PC-3 (cell line): Measurements from ENCODE around the gene FAAH2.

Experiments
- CTCF ChIP-seq: fragments of 300-600 bp; sonication (generic); conservative IDR thresholded peaks from 2 replicates; pipeline ENCODE4 v1.5.1; 2017; ENCODE audit warnings: antibody characterized with exemption, low read depth, mild to moderate bottlenecking, low read length
- EZH2 ChIP-seq: fragments of 300-600 bp; sonication (generic); IDR thresholded peaks from one replicate; pipeline ENCODE4 v1.6.1; 2017; ENCODE audit warnings: antibody characterized with exemption, mild to moderate bottlenecking, low read length; ENCODE audit not compliant: unreplicated experiment

- TF ChIP-seq CTCF (no peak), EZH2 (no peak)
Measured at GRCh38 chrX:57366430-57366829, 79.9 kb downstream of the FAAH2 start.
